ENCODE data around the gene ARHGAP19.

ARHGAP19 gene

GRCh38 chr10:97263971-97264370, 28.5 kb downstream of the ARHGAP19 start:
- TF ChIP-seq CTCF (IDR thresholded peaks at IDR 0.05; ENCODE audit: borderline replicate concordance, control extremely low read depth, extremely low read depth, insufficient read depth, missing control alignments): no peak

GRCh38 chr10:97261656-97262055, 30.8 kb downstream of the ARHGAP19 start:
- no peak for DNase-seq (ENCODE audit: low spot score)
- in situ Hi-C loops (cut with MboI; ENCODE audit: low sequenced_read_pairs, unreplicated experiment): no loop called here
- no peak for TF ChIP-seq CTCF (IDR thresholded peaks at IDR 0.05; ENCODE audit: borderline replicate concordance, control extremely low read depth, extremely low read depth, insufficient read depth, missing control alignments)

More at GRCh38 chr10:97263971-97264370, 28.5 kb downstream of the ARHGAP19 start:
- DNase-seq (ENCODE audit: low spot score): no peak
- in situ Hi-C loops (cut with MboI; ENCODE audit: low sequenced_read_pairs, unreplicated experiment): no loop called here

- DNase-seq (ENCODE audit: low spot score): no peak
- TF ChIP-seq CTCF (IDR thresholded peaks at IDR 0.05; ENCODE audit: borderline replicate concordance, control extremely low read depth, extremely low read depth, insufficient read depth, missing control alignments): no peak
- in situ Hi-C loops (cut with MboI; ENCODE audit: low sequenced_read_pairs, unreplicated experiment): no loop called here
These were observed 31.3 kb downstream of the ARHGAP19 start for GRCh38 chr10:97261183-97261582.

- TF ChIP-seq CTCF (IDR thresholded peaks at IDR 0.05; ENCODE audit: borderline replicate concordance, control extremely low read depth, extremely low read depth, insufficient read depth, missing control alignments): no peak
These were observed 33.3 kb downstream of the ARHGAP19 start for GRCh38 chr10:97259119-97259518.

GRCh38 chr10:97256356-97256755, 36.1 kb downstream of the ARHGAP19 start:
- no peak for DNase-seq (ENCODE audit: low spot score)
- TF ChIP-seq CTCF (IDR thresholded peaks at IDR 0.05; ENCODE audit: borderline replicate concordance, control extremely low read depth, extremely low read depth, insufficient read depth, missing control alignments): no peak
- in situ Hi-C loops (cut with MboI; ENCODE audit: low sequenced_read_pairs, unreplicated experiment): no loop called here

More at GRCh38 chr10:97259119-97259518, 33.3 kb downstream of the ARHGAP19 start:
- in situ Hi-C loops (cut with MboI; ENCODE audit: low sequenced_read_pairs, unreplicated experiment): no loop called here
- DNase-seq (ENCODE audit: low spot score): no peak

- in situ Hi-C loops (cut with MboI; ENCODE audit: low sequenced_read_pairs, unreplicated experiment): no loop called here
- TF ChIP-seq CTCF (IDR thresholded peaks at IDR 0.05; ENCODE audit: borderline replicate concordance, control extremely low read depth, extremely low read depth, insufficient read depth, missing control alignments): no peak
- no peak for DNase-seq (ENCODE audit: low spot score)
These were observed 36.7 kb downstream of the ARHGAP19 start for GRCh38 chr10:97255512-97256293.

Measured in GM13976 (cell line).